Measurements from ENCODE around the gene BTNL3.

The BTNL3 gene

GRCh38 chr5:181037365-181037861 is 48.8 kb downstream of the BTNL3 start:
- no peak for TF ChIP-seq CTCF (IDR thresholded peaks at IDR 0.05; ENCODE audit: borderline replicate concordance, insufficient read depth, low read depth, low read length)
- no peak overlapping the region for H3K4me3 ChIP-seq (ENCODE audit: low read depth, low read length)

GRCh38 chr5:181039471-181039870 is 50.8 kb downstream of the BTNL3 start:
- no peak for TF ChIP-seq CTCF (IDR thresholded peaks at IDR 0.05; ENCODE audit: borderline replicate concordance, insufficient read depth, low read depth, low read length)
- no peak overlapping the region for H3K4me3 ChIP-seq (ENCODE audit: low read depth, low read length)

GRCh38 chr5:181039931-181040630 is 51.4 kb downstream of the BTNL3 start, which contains the start of gene BTNL9:
TSS of gene BTNL9 (plus strand) at chr5:181040266. CDS start at chr5:181045490, 5,224 bp downstream.
- no peak for TF ChIP-seq CTCF (IDR thresholded peaks at IDR 0.05; ENCODE audit: borderline replicate concordance, insufficient read depth, low read depth, low read length)
- no peak within 1 kb of the TSS for H3K4me3 ChIP-seq (ENCODE audit: low read depth, low read length)

GRCh38 chr5:181040631-181040945 is 51.9 kb downstream of the BTNL3 start:
- no peak for TF ChIP-seq CTCF (IDR thresholded peaks at IDR 0.05; ENCODE audit: borderline replicate concordance, insufficient read depth, low read depth, low read length)
- no peak overlapping the region for H3K4me3 ChIP-seq (ENCODE audit: low read depth, low read length)

GRCh38 chr5:181041043-181041442 is 52.4 kb downstream of the BTNL3 start:
- TF ChIP-seq CTCF (IDR thresholded peaks at IDR 0.05; ENCODE audit: borderline replicate concordance, insufficient read depth, low read depth, low read length): no peak
- no peak overlapping the region for H3K4me3 ChIP-seq (ENCODE audit: low read depth, low read length)

GRCh38 chr5:181042036-181042713 is 53.5 kb downstream of the BTNL3 start:
- H3K4me3 ChIP-seq (ENCODE audit: low read depth, low read length): no peak overlapping the region
- no peak for TF ChIP-seq CTCF (IDR thresholded peaks at IDR 0.05; ENCODE audit: borderline replicate concordance, insufficient read depth, low read depth, low read length)

- no peak overlapping the region for H3K4me3 ChIP-seq (ENCODE audit: low read depth, low read length)
- TF ChIP-seq CTCF (IDR thresholded peaks at IDR 0.05; ENCODE audit: borderline replicate concordance, insufficient read depth, low read depth, low read length): no peak
These were observed 54.1 kb downstream of the BTNL3 start for GRCh38 chr5:181042722-181043121.

Data from GM12875 (cell line).